ENCODE measurements around the gene ORAI3. TPM values are rescaled to one million over a fixed set of nuclear protein-coding genes. Genes with fewer than 3 reads are reported as not detected.

Gene ORAI3
- total and polyA plus RNA-seq, 2 of the 13 experiments (the other 11 are each of a cell fraction or from before 2014, with no cell fraction given), result 11.4 to 32.0 TPM

- peak; percentile 42; the same call in 1 of the 2 replicates for TF ChIP-seq ZNF33B (CRISPR knock-in tag; IDR thresholded peaks at IDR 0.05)
- no peak for TF ChIP-seq BRD4 (CRISPR knock-in tag; IDR thresholded peaks at IDR 0.05)
- TF ChIP-seq ZMYM4 (CRISPR knock-in tag; IDR thresholded peaks at IDR 0.05), result peak; percentile 28; the same call in 1 of the 2 replicates
- TF ChIP-seq FOXP1 (IDR thresholded peaks at IDR 0.05), result no peak
- TF ChIP-seq FOXP1 (CRISPR knock-in tag; IDR thresholded peaks at IDR 0.05), result no peak
- TF ChIP-seq ZNF337 (CRISPR knock-in tag; IDR thresholded peaks at IDR 0.05; ENCODE audit: borderline replicate concordance, low read depth), result no peak
- no peak for TF ChIP-seq TRAFD1 (CRISPR knock-in tag; IDR thresholded peaks at IDR 0.05; ENCODE audit: borderline replicate concordance)
- TF ChIP-seq EHMT2 (IDR thresholded peaks at IDR 0.05; ENCODE audit: borderline replicate concordance, low read depth, low read length), result no peak
- TF ChIP-seq DMAP1 (CRISPR knock-in tag; IDR thresholded peaks at IDR 0.05), result no peak
- TF ChIP-seq ZNF800 (CRISPR knock-in tag; IDR thresholded peaks at IDR 0.05), result no peak
- no peak for TF ChIP-seq ZNF660 (CRISPR knock-in tag; IDR thresholded peaks at IDR 0.05; ENCODE audit: borderline replicate concordance, low read depth)
- no peak for TF ChIP-seq ZBTB20 (CRISPR knock-in tag; IDR thresholded peaks at IDR 0.05; ENCODE audit: borderline replicate concordance, low read depth)
- no peak for TF ChIP-seq MAFG (CRISPR knock-in tag; IDR thresholded peaks at IDR 0.05)
- no peak for TF ChIP-seq E2F2 (CRISPR knock-in tag; IDR thresholded peaks at IDR 0.05; ENCODE audit: borderline replicate concordance)
- TF ChIP-seq PHF8 (CRISPR knock-in tag; IDR thresholded peaks at IDR 0.05), result no peak
- TF ChIP-seq ZHX1 (CRISPR knock-in tag; IDR thresholded peaks at IDR 0.05; ENCODE audit: low read depth), result peak; percentile 71; the same call in 1 of the 2 replicates
- TF ChIP-seq HDAC1 (CRISPR knock-in tag; IDR thresholded peaks at IDR 0.05), result peak; percentile 73; the same call in 1 of the 2 replicates
- no peak for TF ChIP-seq ZNF432 (CRISPR knock-in tag; IDR thresholded peaks at IDR 0.05; ENCODE audit: borderline replicate concordance)
- TF ChIP-seq ZNF740 (CRISPR knock-in tag; IDR thresholded peaks at IDR 0.05), result no peak
- peak; percentile 32; the same call in 1 of the 2 replicates for TF ChIP-seq BORCS8-MEF2B (CRISPR knock-in tag; IDR thresholded peaks at IDR 0.05)
- no peak for TF ChIP-seq SCMH1 (CRISPR knock-in tag; IDR thresholded peaks at IDR 0.05; ENCODE audit: borderline replicate concordance)
- no peak for TF ChIP-seq NCOA5 (CRISPR knock-in tag; IDR thresholded peaks at IDR 0.05)
- no peak for TF ChIP-seq ZNF354B (CRISPR knock-in tag; IDR thresholded peaks at IDR 0.05)
These were observed 27.0 kb upstream of the ORAI3 start (continued) for GRCh38 chr16:30921748-30922419.
